Measurements from ENCODE around the gene FIG4. TPM values are rescaled to one million over a fixed set of nuclear protein-coding genes. Genes with fewer than 3 reads are reported as not detected.
"Not testable (repeated sequence)": the region's sequence is repeated elsewhere in the genome, so short reads cannot be mapped to it uniquely, and the experiment has no call there.

The FIG4 gene
- polyA plus RNA-seq, 1 donor (not counting 4 experiments of a cell fraction or from before 2014, with no cell fraction given): 12.8 TPM

DNA sequence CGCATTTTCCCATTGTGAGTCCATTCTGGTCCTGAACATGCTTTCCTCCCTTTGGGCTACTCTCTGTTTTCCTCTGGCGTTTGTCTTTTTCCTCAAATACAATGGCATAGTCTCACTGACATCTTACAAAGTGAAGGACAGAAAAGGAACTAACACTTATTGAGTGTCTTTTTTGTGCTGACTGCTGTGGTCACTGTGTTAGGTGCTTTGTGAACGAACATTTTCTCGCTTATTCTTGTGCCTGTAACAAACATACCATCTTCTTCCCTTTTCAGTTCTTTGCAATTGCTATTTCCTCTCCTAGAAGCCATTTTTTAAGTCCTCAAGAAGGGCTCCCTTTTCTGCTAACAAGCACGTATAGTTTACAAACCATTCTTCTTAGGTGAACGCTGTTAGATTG is 15.4 kb downstream of the FIG4 start:
- TF ChIP-seq, protein P1, sequence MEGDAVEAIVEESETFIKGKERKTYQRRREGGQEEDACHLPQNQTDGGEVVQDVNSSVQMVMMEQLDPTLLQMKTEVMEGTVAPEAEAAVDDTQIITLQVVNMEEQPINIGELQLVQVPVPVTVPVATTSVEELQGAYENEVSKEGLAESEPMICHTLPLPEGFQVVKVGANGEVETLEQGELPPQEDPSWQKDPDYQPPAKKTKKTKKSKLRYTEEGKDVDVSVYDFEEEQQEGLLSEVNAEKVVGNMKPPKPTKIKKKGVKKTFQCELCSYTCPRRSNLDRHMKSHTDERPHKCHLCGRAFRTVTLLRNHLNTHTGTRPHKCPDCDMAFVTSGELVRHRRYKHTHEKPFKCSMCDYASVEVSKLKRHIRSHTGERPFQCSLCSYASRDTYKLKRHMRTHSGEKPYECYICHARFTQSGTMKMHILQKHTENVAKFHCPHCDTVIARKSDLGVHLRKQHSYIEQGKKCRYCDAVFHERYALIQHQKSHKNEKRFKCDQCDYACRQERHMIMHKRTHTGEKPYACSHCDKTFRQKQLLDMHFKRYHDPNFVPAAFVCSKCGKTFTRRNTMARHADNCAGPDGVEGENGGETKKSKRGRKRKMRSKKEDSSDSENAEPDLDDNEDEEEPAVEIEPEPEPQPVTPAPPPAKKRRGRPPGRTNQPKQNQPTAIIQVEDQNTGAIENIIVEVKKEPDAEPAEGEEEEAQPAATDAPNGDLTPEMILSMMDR (optimal IDR thresholded peaks at IDR 0.05 in 1 of 3, IDR thresholded peaks at IDR 0.05 in 1 of 3, conservative IDR thresholded peaks at IDR 0.05 in 1 of 3; ENCODE audit: extremely low read depth in 1 of 3, insufficient read depth in 2 of 3, low read length in 3 of 3): no peak
- no peak for TF ChIP-seq EZH2 (IDR thresholded peaks at IDR 0.05; ENCODE audit: low read length)
- DNase-seq (ENCODE audit: low read depth, low spot score): no peak
- no peak for FAIRE-seq
- Histone ChIP-seq H3K4me3 (ENCODE audit: control insufficient read depth in 2 of 3, extremely low read depth in 1 of 3, insufficient read depth in 2 of 3, low read depth in 1 of 3, low read length in 3 of 3) (no peak overlapping the region), H3K4me2 (ENCODE audit: control insufficient read depth, extremely low read depth, insufficient read depth, low read depth, low read length) (no peak overlapping the region), H4K20me1 (ENCODE audit: control insufficient read depth, extremely low read depth, insufficient read depth, low read length) (no peaks in the 10 kb centered on the region), H3K9me1 (ENCODE audit: control insufficient read depth, extremely low read depth, insufficient read depth, low read length) (no peaks in the 10 kb centered on the region), H3K36me3 (ENCODE audit: control insufficient read depth in 2 of 2, extremely low read depth in 1 of 2, insufficient read depth in 2 of 2, low read length in 2 of 2) (no peaks in the 10 kb centered on the region), H3K4me1 (ENCODE audit: control insufficient read depth, extremely low read depth, insufficient read depth, low read length) (no peaks in the 10 kb centered on the region), H3K27me3 (ENCODE audit: control insufficient read depth, extremely low read depth, insufficient read depth, low read length) (no peaks in the 10 kb centered on the region), H3K79me2 (ENCODE audit: control insufficient read depth, insufficient read depth, low read length) (no peaks in the 10 kb centered on the region), H3K27ac (ENCODE audit: control insufficient read depth, insufficient read depth, low read length) (no peak overlapping the region), H2AFZ (ENCODE audit: control insufficient read depth, low read length) (no peak overlapping the region), H3K9me3 (ENCODE audit: control insufficient read depth, low read depth, low read length) (no peaks in the 10 kb centered on the region), H3K9ac (ENCODE audit: control insufficient read depth, extremely low read depth, insufficient read depth, low read length) (no peak overlapping the region)
- dilution Hi-C loops (cut with MboI; ENCODE audit: extremely low pct_ligation_motif_present, low sequenced_read_pairs): no loop called here

DNA sequence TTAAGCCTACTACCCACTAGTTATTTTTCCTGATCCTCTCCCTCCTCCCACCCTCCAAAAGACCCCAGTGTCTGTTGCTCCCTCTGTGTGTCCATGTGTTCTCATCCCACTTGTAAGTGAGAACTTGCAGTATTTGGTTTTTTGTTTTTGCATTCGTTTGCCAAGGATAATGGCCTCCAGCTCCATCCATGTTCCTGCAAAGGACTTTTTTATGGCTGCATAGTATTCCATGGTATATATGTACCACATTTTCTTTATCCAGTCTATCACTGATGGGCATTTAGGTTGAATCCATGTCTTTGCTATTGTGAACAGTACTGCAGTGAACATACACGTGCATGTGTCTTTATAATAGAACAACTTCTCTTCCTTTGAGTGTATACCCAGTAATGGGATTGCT is 17.0 kb downstream of the FIG4 start:
- H3K27ac ChIP-seq (ENCODE audit: control insufficient read depth, insufficient read depth, low read length); H3K4me2 ChIP-seq (ENCODE audit: control insufficient read depth, extremely low read depth, insufficient read depth, low read depth, low read length); H4K20me1 ChIP-seq (ENCODE audit: control insufficient read depth, extremely low read depth, insufficient read depth, low read length); H3K27me3 ChIP-seq (ENCODE audit: control insufficient read depth, extremely low read depth, insufficient read depth, low read length); FAIRE-seq; DNase-seq (ENCODE audit: low read depth, low spot score); dilution Hi-C loops (cut with MboI; ENCODE audit: extremely low pct_ligation_motif_present, low sequenced_read_pairs); H3K9me1 ChIP-seq (ENCODE audit: control insufficient read depth, extremely low read depth, insufficient read depth, low read length); H3K9me3 ChIP-seq (ENCODE audit: control insufficient read depth, low read depth, low read length); H3K4me3 ChIP-seq (ENCODE audit: control insufficient read depth in 2 of 3, extremely low read depth in 1 of 3, insufficient read depth in 2 of 3, low read depth in 1 of 3, low read length in 3 of 3); H2AFZ ChIP-seq (ENCODE audit: control insufficient read depth, low read length); H3K4me1 ChIP-seq (ENCODE audit: control insufficient read depth, extremely low read depth, insufficient read depth, low read length); H3K9ac ChIP-seq (ENCODE audit: control insufficient read depth, extremely low read depth, insufficient read depth, low read length); H3K79me2 ChIP-seq (ENCODE audit: control insufficient read depth, insufficient read depth, low read length); H3K36me3 ChIP-seq (ENCODE audit: control insufficient read depth in 2 of 2, extremely low read depth in 1 of 2, insufficient read depth in 2 of 2, low read length in 2 of 2): not testable (repeated sequence)

DNA sequence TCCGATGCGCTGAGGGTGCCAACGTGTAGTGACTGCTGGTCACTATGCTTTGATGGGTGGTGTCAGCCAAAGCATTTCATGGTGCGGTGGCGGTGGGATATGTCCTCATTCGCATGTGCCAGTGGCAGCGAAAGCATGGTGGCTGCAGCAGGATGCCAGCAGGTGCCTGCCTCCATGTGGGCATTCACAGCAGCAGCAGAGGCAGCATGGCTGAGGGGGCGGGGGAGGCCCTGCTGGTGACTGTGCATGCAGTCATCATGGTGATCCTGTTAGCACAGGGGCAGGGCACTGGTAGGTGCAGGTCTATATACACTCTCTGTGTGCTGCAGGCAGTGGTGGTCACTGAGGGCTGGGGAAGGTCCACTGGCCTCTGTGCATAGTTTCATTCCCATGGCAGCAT is 22.0 kb downstream of the FIG4 start:
- no peak for DNase-seq (ENCODE audit: low read depth, low spot score)
- no peak overlapping the region for H3K4me2 ChIP-seq (ENCODE audit: control insufficient read depth, extremely low read depth, insufficient read depth, low read depth, low read length)
- no peaks in the 10 kb centered on the region for H3K36me3 ChIP-seq (ENCODE audit: control insufficient read depth in 2 of 2, extremely low read depth in 1 of 2, insufficient read depth in 2 of 2, low read length in 2 of 2)
- H3K4me3 ChIP-seq (ENCODE audit: control insufficient read depth in 2 of 3, extremely low read depth in 1 of 3, insufficient read depth in 2 of 3, low read depth in 1 of 3, low read length in 3 of 3): no peak overlapping the region
- H4K20me1 ChIP-seq (ENCODE audit: control insufficient read depth, extremely low read depth, insufficient read depth, low read length): no peaks in the 10 kb centered on the region
- no peaks in the 10 kb centered on the region for H3K9me3 ChIP-seq (ENCODE audit: control insufficient read depth, low read depth, low read length)
- dilution Hi-C loops (cut with MboI; ENCODE audit: extremely low pct_ligation_motif_present, low sequenced_read_pairs): no loop called here
- no peak for FAIRE-seq
- no peaks in the 10 kb centered on the region for H3K4me1 ChIP-seq (ENCODE audit: control insufficient read depth, extremely low read depth, insufficient read depth, low read length)
- H3K27ac ChIP-seq (ENCODE audit: control insufficient read depth, insufficient read depth, low read length): no peak overlapping the region
- H2AFZ ChIP-seq (ENCODE audit: control insufficient read depth, low read length): no peak overlapping the region
- no peaks in the 10 kb centered on the region for H3K27me3 ChIP-seq (ENCODE audit: control insufficient read depth, extremely low read depth, insufficient read depth, low read length)
- H3K9me1 ChIP-seq (ENCODE audit: control insufficient read depth, extremely low read depth, insufficient read depth, low read length): no peaks in the 10 kb centered on the region
- H3K79me2 ChIP-seq (ENCODE audit: control insufficient read depth, insufficient read depth, low read length): peaks cover 2% of the 10 kb centered on the region
- no peak overlapping the region for H3K9ac ChIP-seq (ENCODE audit: control insufficient read depth, extremely low read depth, insufficient read depth, low read length)
- TF ChIP-seq EZH2 (IDR thresholded peaks at IDR 0.05; ENCODE audit: low read length): no peak
- TF ChIP-seq, protein P1 (optimal IDR thresholded peaks at IDR 0.05 in 1 of 3, IDR thresholded peaks at IDR 0.05 in 1 of 3, conservative IDR thresholded peaks at IDR 0.05 in 1 of 3; ENCODE audit: extremely low read depth in 1 of 3, insufficient read depth in 2 of 3, low read length in 3 of 3): peak in 1 of 3 experiments; percentile 23
